Upper lobe of right lung (tissue), 1 donor: ENCODE results near the gene HIVEP3. TPM values are rescaled to one million over a fixed set of nuclear protein-coding genes. Genes with fewer than 3 reads are reported as not detected.

ENCODE experiments used
- ATAC-seq: fragments of 200-7000 bp; cut with Tn5 transposase; one replicate; pipeline ENCODE4 v1.9.1; 2020; ENCODE audit warnings: mild to moderate bottlenecking, moderate library complexity
- DNase-seq: peaks from one replicate; pipeline ENCODE4 v3.0.0-alpha.2; 2020
- H3K27ac ChIP-seq: fragments of 200-600 bp; one replicate; pipeline ENCODE4 v1.8.0; 2022
- H3K27me3 ChIP-seq: fragments of 200-600 bp; one replicate; pipeline ENCODE4 v1.8.0; 2022; ENCODE audit warnings: mild to moderate bottlenecking
- H3K36me3 ChIP-seq: fragments of 200-600 bp; one replicate; pipeline ENCODE4 v1.8.0; 2022
- H3K4me1 ChIP-seq: fragments of 200-600 bp; one replicate; pipeline ENCODE4 v1.8.0; 2022
- H3K4me3 ChIP-seq: fragments of 200-600 bp; one replicate; pipeline ENCODE4 v1.8.0; 2022; ENCODE audit warnings: mild to moderate bottlenecking
- H3K9me3 ChIP-seq: fragments of 200-600 bp; one replicate; pipeline ENCODE4 v1.8.0; 2022
- intact Hi-C: fragments of 100-400 bp; cut with DNase I; formaldehyde crosslinking; loops from one replicate; pipeline ENCODE4 v1.11.0; 2022
- total RNA-seq: library from RNA; stranded (reverse); fragmentation: NEBNext Ultra II Directional; extraction: Animal tissue kit (Norgen Biotek cat#: 25700); gene quantifications from one replicate; pipeline ENCODE4 v1.2.1, GENCODE V29; 2021
- TF ChIP-seq, protein P1 (sequence below): fragments of 200-600 bp; IDR thresholded peaks from one replicate; pipeline ENCODE4 v1.8.0; 2022; ENCODE audit warnings: antibody characterized with exemption
- donor health status: DM: no; HTN: yes; CAD: no; lungs with severe emphysema.

The HIVEP3 gene
- total RNA-seq, 1 donor from 2014 or later = 16.6 TPM

DNA sequence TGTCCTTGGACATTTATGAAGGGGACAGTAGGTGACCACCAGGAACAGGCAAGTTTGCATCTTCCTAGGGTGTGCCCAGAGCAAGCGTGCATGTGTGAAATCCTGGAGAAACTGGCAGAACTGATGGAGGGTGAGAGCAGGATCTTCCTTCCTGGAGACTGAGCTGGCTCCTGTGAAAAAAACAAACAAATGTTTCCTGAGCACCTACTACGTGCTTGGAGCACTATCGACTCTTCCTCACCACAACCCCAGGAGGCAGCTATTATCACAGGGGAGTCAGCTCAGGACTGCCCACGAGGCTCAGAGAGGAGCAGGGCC is 432.7 kb downstream of the HIVEP3 start:
- no peaks in the 10 kb centered on the region for H3K27me3 ChIP-seq
- TF ChIP-seq, protein P1, sequence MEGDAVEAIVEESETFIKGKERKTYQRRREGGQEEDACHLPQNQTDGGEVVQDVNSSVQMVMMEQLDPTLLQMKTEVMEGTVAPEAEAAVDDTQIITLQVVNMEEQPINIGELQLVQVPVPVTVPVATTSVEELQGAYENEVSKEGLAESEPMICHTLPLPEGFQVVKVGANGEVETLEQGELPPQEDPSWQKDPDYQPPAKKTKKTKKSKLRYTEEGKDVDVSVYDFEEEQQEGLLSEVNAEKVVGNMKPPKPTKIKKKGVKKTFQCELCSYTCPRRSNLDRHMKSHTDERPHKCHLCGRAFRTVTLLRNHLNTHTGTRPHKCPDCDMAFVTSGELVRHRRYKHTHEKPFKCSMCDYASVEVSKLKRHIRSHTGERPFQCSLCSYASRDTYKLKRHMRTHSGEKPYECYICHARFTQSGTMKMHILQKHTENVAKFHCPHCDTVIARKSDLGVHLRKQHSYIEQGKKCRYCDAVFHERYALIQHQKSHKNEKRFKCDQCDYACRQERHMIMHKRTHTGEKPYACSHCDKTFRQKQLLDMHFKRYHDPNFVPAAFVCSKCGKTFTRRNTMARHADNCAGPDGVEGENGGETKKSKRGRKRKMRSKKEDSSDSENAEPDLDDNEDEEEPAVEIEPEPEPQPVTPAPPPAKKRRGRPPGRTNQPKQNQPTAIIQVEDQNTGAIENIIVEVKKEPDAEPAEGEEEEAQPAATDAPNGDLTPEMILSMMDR = no peak
- H3K4me1 ChIP-seq = peaks cover 33% of the 10 kb centered on the region
- no peak overlapping the region for H3K27ac ChIP-seq
- no peak overlapping the region for H3K4me3 ChIP-seq
- no peak for ATAC-seq
- H3K36me3 ChIP-seq = no peaks in the 10 kb centered on the region
- no peak for DNase-seq
- intact Hi-C loops = no loop called here
- no peaks in the 10 kb centered on the region for H3K9me3 ChIP-seq

GRCh38 chr1:41485605-41486004 is 433.1 kb downstream of the HIVEP3 start:
- no peaks in the 10 kb centered on the region for H3K36me3 ChIP-seq
- no peak for ATAC-seq
- TF ChIP-seq, protein P1 = no peak
- H3K9me3 ChIP-seq = no peaks in the 10 kb centered on the region
- intact Hi-C loops = no loop called here
- H3K4me3 ChIP-seq = no peak overlapping the region
- DNase-seq = no peak
- H3K27ac ChIP-seq = no peak overlapping the region
- peaks cover 33% of the 10 kb centered on the region for H3K4me1 ChIP-seq
- no peaks in the 10 kb centered on the region for H3K27me3 ChIP-seq

GRCh38 chr1:41484402-41485241 is 434.1 kb downstream of the HIVEP3 start, which contains the start of gene EDN2:
Gene EDN2 (minus strand): TSS chr1:41484683. CDS start chr1:41484601, 82 bp downstream.
- H3K9me3 ChIP-seq = no peaks in the 10 kb centered on the region
- no peak within 1 kb of the TSS for H3K4me3 ChIP-seq
- intact Hi-C loops = no loop called here
- H3K4me1 ChIP-seq = peaks cover 33% of the 10 kb centered on the region
- no peak within 1 kb of the TSS for H3K27ac ChIP-seq
- DNase-seq (peak; percentile 89), ATAC-seq (peak; percentile 85)
- H3K27me3 ChIP-seq = no peaks in the 10 kb centered on the region
- H3K36me3 ChIP-seq = no peaks in the 10 kb centered on the region
- TF ChIP-seq, protein P1 = no peak

GRCh38 chr1:41483960-41484401 is 434.7 kb downstream of the HIVEP3 start:
- TF ChIP-seq, protein P1 = no peak
- Histone ChIP-seq H3K4me1 (peaks cover 33% of the 10 kb centered on the region), H3K27me3 (no peaks in the 10 kb centered on the region), H3K27ac (no peak overlapping the region), H3K4me3 (no peak overlapping the region), H3K9me3 (no peaks in the 10 kb centered on the region), H3K36me3 (no peaks in the 10 kb centered on the region)
- intact Hi-C loops = no loop called here
- DNase-seq = no peak
- no peak for ATAC-seq

DNA sequence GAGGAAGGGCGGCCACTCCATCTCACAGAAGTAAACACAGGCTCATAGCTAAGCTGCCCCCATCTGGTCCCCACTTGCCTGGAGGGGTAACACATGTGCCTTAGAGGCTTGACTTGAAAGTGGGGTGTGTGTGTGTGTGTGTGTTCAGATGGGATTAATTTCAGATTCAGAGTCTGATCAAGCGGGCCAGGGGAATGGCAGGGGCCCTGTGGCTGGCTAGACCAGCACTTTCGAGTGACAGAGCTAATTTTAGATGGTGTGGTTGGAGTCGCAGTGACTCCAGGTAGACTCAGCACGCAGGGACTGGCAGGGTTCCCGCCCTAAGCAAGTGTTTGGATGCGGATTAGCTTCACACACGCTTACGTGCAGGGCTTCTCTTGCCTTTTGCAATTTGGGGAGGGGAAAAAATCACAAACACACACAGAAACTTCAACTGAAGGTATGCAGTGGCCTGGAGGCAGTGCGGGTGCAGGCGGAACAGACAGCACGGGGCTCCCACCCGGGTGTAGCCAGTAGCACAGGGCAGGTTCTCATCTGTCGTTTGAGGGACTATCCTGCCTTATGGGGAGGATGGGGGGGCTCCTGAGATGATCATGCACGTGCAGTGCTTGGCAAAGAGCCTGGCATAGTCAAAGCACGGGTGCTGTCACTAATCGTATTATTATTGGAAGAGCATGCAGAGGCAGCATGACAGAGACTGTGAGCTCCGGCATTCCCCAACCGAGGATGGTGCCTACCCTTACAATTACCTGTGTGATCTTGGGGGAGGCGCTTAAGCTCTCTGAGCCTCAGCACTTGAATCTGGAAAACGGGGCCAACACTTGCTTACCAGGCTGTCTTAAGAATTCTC is 435.5 kb downstream of the HIVEP3 start:
- H3K27ac ChIP-seq = no peak overlapping the region
- H3K4me1 ChIP-seq = peaks cover 33% of the 10 kb centered on the region
- TF ChIP-seq, protein P1 = no peak
- H3K27me3 ChIP-seq = no peaks in the 10 kb centered on the region
- ATAC-seq (no peak), DNase-seq (peak; percentile 66)
- H3K4me3 ChIP-seq = no peak overlapping the region
- H3K9me3 ChIP-seq = no peaks in the 10 kb centered on the region
- H3K36me3 ChIP-seq = no peaks in the 10 kb centered on the region
- intact Hi-C loops = no loop called here
